OCI-LY1 (cell line): Measurements from ENCODE around the gene GON4L.

Source experiments
- H2AFZ ChIP-seq: fragments of 200-600 bp; sonication (generic), shearing (Covaris generic); 2 replicates; pipeline ENCODE4 v1.6.0; 2014; ENCODE audit warnings: antibody characterized with exemption, mild to moderate bottlenecking, low read length
- H3F3A ChIP-seq: fragments of 200-600 bp; sonication (generic), shearing (Covaris generic); 2 replicates; pipeline ENCODE4 v1.6.0; 2014; ENCODE audit warnings: mild to moderate bottlenecking, antibody characterized with exemption, low read length, moderate library complexity; ENCODE audit not compliant: insufficient read depth
- H3K27ac ChIP-seq: fragments of 200-600 bp; sonication (generic); 2 replicates; pipeline ENCODE4 v1.5.1; 2014; ENCODE audit warnings: low read length, mixed run types, mild to moderate bottlenecking, low read depth; ENCODE audit not compliant: poor library complexity, severe bottlenecking
- H3K27me3 ChIP-seq: fragments of 200-600 bp; sonication (generic); 2 replicates; pipeline ENCODE4 v1.6.0; 2014; ENCODE audit warnings: antibody characterized with exemption, mild to moderate bottlenecking, low read length, moderate library complexity; ENCODE audit not compliant: insufficient read depth
- H3K36me3 ChIP-seq: fragments of 200-600 bp; sonication (generic); 2 replicates; pipeline ENCODE4 v1.6.1; 2014; ENCODE audit warnings: mild to moderate bottlenecking, antibody characterized with exemption, low read length, moderate library complexity, mixed read lengths; ENCODE audit not compliant: insufficient read depth
- H3K4me1 ChIP-seq: fragments of 200-600 bp; sonication (generic); 2 replicates; pipeline ENCODE4 v1.5.1; 2014; ENCODE audit warnings: mild to moderate bottlenecking, low read length, moderate library complexity; ENCODE audit not compliant: insufficient read depth, severe bottlenecking
- H3K4me2 ChIP-seq: fragments of 200-600 bp; sonication (generic), shearing (Covaris generic); 2 replicates; pipeline ENCODE4 v1.6.1; 2014; ENCODE audit warnings: low read length
- H3K4me3 ChIP-seq: fragments of 200-600 bp; sonication (generic); 2 replicates; pipeline ENCODE4 v1.5.1; 2014; ENCODE audit warnings: low read length, low read depth, mild to moderate bottlenecking, mixed read lengths; ENCODE audit not compliant: poor library complexity, severe bottlenecking
- H3K79me2 ChIP-seq: fragments of 200-600 bp; shearing (Covaris generic); 2 replicates; pipeline ENCODE4 v1.6.1; 2016; ENCODE audit warnings: mixed run types, low read length, mixed read lengths; ENCODE audit not compliant: insufficient read depth
- H3K9ac ChIP-seq: fragments of 200-600 bp; sonication (generic), shearing (Covaris generic); 2 replicates; pipeline ENCODE4 v1.6.1; 2014; ENCODE audit warnings: mild to moderate bottlenecking, low read length, mixed read lengths
- H3K9me2 ChIP-seq: fragments of 200-600 bp; sonication (generic), shearing (Covaris generic); 2 replicates; pipeline ENCODE4 v1.6.1; 2014; ENCODE audit warnings: low read depth, mild to moderate bottlenecking, low read length, mixed read lengths
- H3K9me3 ChIP-seq: fragments of 200-600 bp; shearing (Covaris generic); 2 replicates; pipeline ENCODE4 v1.6.1; 2014; ENCODE audit warnings: low read length, mixed read lengths
- H4K20me1 ChIP-seq: fragments of 200-600 bp; sonication (generic), shearing (Covaris generic); 2 replicates; pipeline ENCODE4 v1.6.0; 2016; ENCODE audit warnings: mild to moderate bottlenecking, low read length; ENCODE audit not compliant: insufficient read depth
- EZH2 ChIP-seq: fragments of 200-600 bp; sonication (generic), shearing (Covaris generic); IDR thresholded peaks from 2 replicates; pipeline ENCODE4 v1.8.0; 2017; ENCODE audit warnings: borderline replicate concordance, mixed run types, mild to moderate bottlenecking, antibody characterized with exemption, low read length, moderate library complexity, mixed read lengths
- TF ChIP-seq, protein P1 (sequence below): fragments of 200-600 bp; sonication (generic), shearing (Covaris generic); IDR thresholded peaks from 2 replicates; pipeline ENCODE4 v1.5.1; 2017; ENCODE audit warnings: mild to moderate bottlenecking, antibody characterized with exemption, low read length, moderate library complexity, mixed read lengths

GON4L gene

DNA sequence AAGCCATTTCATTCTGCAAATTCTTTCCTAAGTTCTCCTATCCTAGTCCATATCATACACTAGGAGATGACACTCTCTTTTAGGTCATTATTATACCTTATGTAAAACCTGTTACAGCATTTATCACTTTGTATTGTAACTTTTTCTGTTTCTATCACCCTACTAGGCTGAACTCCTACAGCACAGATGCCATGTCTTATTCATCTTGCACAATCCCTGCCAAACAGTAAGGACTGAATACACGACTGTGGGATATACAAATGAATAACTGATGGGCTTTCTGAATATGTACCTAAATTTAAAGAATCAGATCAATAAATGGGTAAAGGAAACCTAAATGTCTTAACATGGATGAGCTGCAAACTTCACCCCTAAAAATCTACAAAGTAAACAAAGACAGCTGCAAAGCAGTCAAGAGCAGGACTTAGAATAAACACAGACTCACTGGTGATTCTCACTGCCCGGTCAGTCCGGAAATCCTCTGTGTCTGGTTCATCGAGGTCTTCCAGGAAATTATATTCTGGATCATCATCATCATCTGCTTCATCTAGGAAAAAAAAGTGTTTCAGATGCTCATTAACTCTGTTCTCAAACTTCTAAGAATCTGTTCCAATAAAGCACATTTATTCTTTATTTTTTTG is 62.3 kb downstream of the GON4L start:
- H3K9ac ChIP-seq, result no peak overlapping the region
- no peak overlapping the region for H3K4me2 ChIP-seq
- H3K4me3 ChIP-seq, result no peak overlapping the region
- H3K36me3 ChIP-seq, result peaks cover 37% of the 10 kb centered on the region
- H3K79me2 ChIP-seq, result no peaks in the 10 kb centered on the region
- no peaks in the 10 kb centered on the region for H3K9me2 ChIP-seq
- H2AFZ ChIP-seq, result no peak overlapping the region
- H3K4me1 ChIP-seq, result no peaks in the 10 kb centered on the region
- no peak for TF ChIP-seq EZH2
- TF ChIP-seq, protein P1, sequence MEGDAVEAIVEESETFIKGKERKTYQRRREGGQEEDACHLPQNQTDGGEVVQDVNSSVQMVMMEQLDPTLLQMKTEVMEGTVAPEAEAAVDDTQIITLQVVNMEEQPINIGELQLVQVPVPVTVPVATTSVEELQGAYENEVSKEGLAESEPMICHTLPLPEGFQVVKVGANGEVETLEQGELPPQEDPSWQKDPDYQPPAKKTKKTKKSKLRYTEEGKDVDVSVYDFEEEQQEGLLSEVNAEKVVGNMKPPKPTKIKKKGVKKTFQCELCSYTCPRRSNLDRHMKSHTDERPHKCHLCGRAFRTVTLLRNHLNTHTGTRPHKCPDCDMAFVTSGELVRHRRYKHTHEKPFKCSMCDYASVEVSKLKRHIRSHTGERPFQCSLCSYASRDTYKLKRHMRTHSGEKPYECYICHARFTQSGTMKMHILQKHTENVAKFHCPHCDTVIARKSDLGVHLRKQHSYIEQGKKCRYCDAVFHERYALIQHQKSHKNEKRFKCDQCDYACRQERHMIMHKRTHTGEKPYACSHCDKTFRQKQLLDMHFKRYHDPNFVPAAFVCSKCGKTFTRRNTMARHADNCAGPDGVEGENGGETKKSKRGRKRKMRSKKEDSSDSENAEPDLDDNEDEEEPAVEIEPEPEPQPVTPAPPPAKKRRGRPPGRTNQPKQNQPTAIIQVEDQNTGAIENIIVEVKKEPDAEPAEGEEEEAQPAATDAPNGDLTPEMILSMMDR, result no peak
- no peaks in the 10 kb centered on the region for H3K27me3 ChIP-seq
- H3K27ac ChIP-seq, result no peak overlapping the region
- H3F3A ChIP-seq, result no peaks in the 10 kb centered on the region
- no peaks in the 10 kb centered on the region for H3K9me3 ChIP-seq
- no peaks in the 10 kb centered on the region for H4K20me1 ChIP-seq

DNA sequence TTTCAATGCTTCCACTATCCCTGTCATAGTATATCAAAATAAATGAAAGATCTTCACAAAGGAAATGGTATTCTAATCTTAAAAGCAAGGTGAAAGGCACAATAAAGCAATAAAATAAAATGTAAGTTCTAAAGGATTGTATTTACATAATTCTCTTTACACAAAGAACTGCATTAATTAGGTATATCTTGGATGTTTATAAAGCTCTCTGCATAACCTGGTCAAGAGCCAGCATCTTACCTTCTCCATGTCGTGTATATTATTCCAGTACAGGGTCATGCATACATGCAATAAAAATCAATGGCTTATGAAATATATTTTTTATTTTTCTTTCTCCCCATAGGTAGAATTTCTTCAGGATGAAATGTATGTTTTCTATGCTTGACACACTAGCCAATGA is 63.8 kb downstream of the GON4L start:
- no peak for TF ChIP-seq EZH2
- TF ChIP-seq, protein P1, result no peak
- Histone ChIP-seq H3K9ac (no peak overlapping the region), H3K9me3 (no peaks in the 10 kb centered on the region), H3K4me3 (no peak overlapping the region), H3K36me3 (peaks cover 29% of the 10 kb centered on the region; the same call in 1 of the 2 replicates), H3K27me3 (no peaks in the 10 kb centered on the region), H3K9me2 (no peaks in the 10 kb centered on the region), H2AFZ (no peak overlapping the region), H3K4me2 (no peak overlapping the region), H3K27ac (no peak overlapping the region), H4K20me1 (no peaks in the 10 kb centered on the region), H3K4me1 (no peaks in the 10 kb centered on the region), H3F3A (no peaks in the 10 kb centered on the region), H3K79me2 (no peaks in the 10 kb centered on the region)

DNA sequence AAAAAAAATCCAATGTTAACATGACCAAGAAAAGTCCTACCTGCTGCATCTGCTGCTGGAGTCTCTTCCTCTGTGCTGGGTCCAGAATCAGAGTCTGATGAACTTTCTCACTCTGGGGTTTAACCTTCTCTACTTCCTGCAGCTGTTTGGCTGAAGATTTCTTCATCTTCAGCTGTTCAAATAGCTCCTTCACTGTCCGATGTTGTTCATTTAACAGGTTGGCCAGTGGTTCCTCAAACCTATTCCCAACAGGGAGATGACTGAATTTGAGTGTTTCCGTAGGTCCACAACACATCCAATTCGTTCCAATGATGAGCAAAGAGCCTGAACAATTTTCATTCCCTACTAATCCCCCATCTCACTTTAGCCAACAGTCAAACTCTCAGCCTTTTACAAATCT is 79.4 kb downstream of the GON4L start:
- H3K79me2 ChIP-seq, result no peaks in the 10 kb centered on the region
- peaks cover 61% of the 10 kb centered on the region for H3K36me3 ChIP-seq
- no peak overlapping the region for H3K4me3 ChIP-seq
- H4K20me1 ChIP-seq, result no peaks in the 10 kb centered on the region
- H2AFZ ChIP-seq, result no peak overlapping the region
- H3K4me2 ChIP-seq, result no peak overlapping the region
- no peak overlapping the region for H3K27ac ChIP-seq
- H3F3A ChIP-seq, result no peaks in the 10 kb centered on the region
- H3K4me1 ChIP-seq, result no peaks in the 10 kb centered on the region
- no peak overlapping the region for H3K9ac ChIP-seq
- no peaks in the 10 kb centered on the region for H3K9me3 ChIP-seq
- TF ChIP-seq EZH2, result no peak
- TF ChIP-seq, protein P1, result no peak
- no peaks in the 10 kb centered on the region for H3K9me2 ChIP-seq
- no peaks in the 10 kb centered on the region for H3K27me3 ChIP-seq
